ENCODE data around the gene HEXIM1.

DNA sequence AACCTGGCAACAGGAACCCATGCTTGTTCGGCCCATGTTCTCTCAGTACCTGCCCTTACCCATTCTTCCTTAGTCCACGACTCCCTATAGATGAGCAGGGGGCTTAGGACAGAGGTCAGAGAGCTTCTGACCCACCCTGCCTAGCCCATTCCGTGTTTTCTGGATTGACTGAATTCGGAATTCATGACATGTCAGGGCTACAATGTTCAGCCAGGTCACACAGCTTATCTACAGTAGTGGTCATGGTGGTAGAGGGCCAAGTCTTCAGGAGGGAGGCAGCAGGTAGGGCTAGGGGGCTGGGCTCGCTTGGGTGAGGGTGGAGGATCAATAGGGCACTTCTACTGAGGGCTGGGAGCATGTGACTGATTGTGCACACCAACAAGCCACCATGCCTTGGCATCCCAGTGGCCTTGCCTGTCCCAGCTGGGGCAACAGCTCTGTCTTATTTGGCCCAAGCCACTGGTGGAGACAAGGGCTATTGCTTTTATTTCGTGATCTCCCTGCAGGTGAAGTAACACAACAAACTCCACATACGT is 16.5 kb downstream of the HEXIM1 start:
- TF ChIP-seq, protein P1, sequence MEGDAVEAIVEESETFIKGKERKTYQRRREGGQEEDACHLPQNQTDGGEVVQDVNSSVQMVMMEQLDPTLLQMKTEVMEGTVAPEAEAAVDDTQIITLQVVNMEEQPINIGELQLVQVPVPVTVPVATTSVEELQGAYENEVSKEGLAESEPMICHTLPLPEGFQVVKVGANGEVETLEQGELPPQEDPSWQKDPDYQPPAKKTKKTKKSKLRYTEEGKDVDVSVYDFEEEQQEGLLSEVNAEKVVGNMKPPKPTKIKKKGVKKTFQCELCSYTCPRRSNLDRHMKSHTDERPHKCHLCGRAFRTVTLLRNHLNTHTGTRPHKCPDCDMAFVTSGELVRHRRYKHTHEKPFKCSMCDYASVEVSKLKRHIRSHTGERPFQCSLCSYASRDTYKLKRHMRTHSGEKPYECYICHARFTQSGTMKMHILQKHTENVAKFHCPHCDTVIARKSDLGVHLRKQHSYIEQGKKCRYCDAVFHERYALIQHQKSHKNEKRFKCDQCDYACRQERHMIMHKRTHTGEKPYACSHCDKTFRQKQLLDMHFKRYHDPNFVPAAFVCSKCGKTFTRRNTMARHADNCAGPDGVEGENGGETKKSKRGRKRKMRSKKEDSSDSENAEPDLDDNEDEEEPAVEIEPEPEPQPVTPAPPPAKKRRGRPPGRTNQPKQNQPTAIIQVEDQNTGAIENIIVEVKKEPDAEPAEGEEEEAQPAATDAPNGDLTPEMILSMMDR (IDR thresholded peaks at IDR 0.05) = no peak
- TF ChIP-seq ZFX (IDR thresholded peaks at IDR 0.05; ENCODE audit: borderline replicate concordance) = no peak

Measured in 22Rv1 (cell line).